HG02870 (cell line): ENCODE measurements around the gene RFX1.
A peak's percentile ranks its signal among the peaks of the same experiment; 100 is the strongest.
"Not testable (repeated sequence)": the region's sequence is repeated elsewhere in the genome, so short reads cannot be mapped to it uniquely, and the experiment has no call there.

Experiments used
- ATAC-seq: cut with Tn5 transposase; IDR thresholded peaks from one replicate; pipeline ENCODE4 v1.9.1; 2021; ENCODE audit warnings: mild to moderate bottlenecking, moderate library complexity; ENCODE audit not compliant: unreplicated experiment

Gene RFX1

DNA sequence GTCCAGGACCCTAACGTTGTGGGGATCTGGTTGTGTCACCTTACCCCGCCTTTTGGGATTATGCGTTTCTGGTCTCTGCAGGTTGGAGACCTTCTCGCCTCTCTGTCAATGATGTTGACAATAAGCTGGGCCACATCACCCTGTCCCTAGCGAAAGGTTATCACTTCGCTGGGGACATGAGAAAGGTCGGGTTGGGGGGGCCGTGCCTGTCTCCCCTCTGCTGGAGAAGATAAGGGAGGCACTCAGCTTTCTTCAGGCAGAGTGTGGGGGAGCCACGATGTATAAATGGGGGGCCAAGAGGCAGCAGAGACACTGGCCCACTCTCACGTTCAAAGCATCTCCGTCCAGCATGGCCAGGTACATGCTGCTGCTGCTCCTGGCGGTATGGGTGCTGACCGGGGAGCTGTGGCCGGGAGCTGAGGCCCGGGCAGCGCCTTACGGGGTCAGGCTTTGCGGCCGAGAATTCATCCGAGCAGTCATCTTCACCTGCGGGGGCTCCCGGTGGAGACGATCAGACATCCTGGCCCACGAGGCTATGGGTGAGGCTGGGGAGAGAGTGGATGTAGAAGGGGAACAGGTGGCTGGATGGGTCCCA is 21.8 kb upstream of the RFX1 start, which contains the start of gene RLN3:
TSS of gene RLN3 (plus strand) at position 293 of the 595 bp plus-strand sequence. CDS start at position 350, 57 bp downstream.
- ATAC-seq: no peak

DNA sequence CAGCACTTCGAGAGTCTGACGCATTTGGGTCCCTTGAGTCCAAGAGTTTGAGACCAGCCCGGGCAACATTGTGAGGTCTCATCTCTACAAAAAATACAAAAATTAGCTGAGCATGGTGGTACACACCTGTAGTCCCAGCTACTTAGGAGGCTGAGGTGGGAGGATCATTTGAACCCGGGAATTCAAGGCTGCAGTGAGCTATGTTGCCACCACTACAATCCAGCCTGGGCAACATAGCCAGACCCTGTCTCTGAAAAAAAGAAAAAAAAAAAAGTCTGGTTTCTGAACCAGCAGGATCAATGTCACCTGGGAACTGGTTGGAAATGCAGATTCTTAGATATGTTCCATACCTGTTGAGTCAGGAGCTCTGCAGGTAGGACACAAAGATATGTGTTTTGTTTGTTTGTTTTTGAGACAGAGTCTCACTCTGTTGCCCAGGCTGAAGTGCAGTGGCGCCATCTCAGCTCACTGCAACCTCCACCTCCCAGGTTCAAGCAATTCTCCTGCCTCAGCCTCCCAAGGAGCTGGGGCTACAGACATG is 20.6 kb upstream of the RFX1 start:
- not testable (repeated sequence) for ATAC-seq

- ATAC-seq: no peak
Measured at GRCh38 chr19:14023404-14024235, 17.5 kb upstream of the RFX1 start.

DNA sequence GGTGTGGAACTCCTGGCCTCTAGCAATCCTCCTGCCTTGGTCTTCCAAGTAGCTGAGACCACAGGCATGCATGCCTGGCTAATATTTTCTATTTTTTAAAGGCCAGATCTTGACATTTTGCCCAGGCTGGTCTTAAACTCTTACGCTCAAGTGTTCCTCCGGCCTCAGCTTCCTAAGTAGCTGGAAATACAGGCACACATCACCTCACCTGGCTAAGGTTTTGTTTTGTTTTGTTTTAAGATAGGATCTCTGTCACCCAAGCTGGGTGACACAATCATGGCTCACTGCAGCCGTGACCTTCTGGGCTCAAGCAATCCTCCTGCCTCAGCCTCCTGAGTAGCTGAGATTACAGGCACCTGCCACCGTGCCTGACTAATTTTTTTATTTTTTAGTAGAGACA is 16.3 kb upstream of the RFX1 start:
- no peak for ATAC-seq

- ATAC-seq: no peak
Measured at GRCh38 chr19:14021474-14021873, 15.4 kb upstream of the RFX1 start.

- ATAC-seq: not testable (repeated sequence)
Measured at GRCh38 chr19:14019739-14020138, 13.6 kb upstream of the RFX1 start.

GRCh38 chr19:14019100-14019499 is 13.0 kb upstream of the RFX1 start:
- no peak for ATAC-seq

DNA sequence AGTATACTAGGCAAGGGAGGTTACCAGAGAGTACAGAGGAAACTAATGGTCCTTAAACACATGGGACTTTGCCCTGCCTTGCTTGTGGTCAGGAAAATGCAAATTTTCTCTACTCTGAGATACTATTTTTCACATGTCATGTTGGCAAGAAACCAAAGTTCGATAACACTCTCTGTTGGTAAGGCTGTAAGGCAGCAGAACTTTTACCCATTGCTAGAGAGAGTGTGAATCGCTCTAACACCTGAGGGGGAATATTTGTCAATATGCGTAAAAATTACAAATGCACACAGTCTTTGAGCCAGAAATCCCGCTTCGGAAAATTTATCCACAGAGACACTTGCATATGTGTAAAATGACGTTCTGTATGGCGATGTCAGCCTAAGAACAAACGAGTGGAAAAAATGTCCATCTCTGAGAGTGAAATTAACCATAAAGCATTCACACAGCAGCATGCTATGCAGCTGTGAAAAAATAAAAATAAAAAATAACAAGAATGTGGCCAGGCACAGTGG is 9.5 kb upstream of the RFX1 start:
- peak; percentile 80 for ATAC-seq

- no peak for ATAC-seq
Measured at GRCh38 chr19:14012378-14012915, 6.3 kb upstream of the RFX1 start.

- ATAC-seq: peak; percentile 24
Measured at GRCh38 chr19:14006766-14007562, 844 bp upstream of the RFX1 start.

- ATAC-seq: no peak
Measured at GRCh38 chr19:14005349-14006084, 603 bp downstream of the RFX1 start.

DNA sequence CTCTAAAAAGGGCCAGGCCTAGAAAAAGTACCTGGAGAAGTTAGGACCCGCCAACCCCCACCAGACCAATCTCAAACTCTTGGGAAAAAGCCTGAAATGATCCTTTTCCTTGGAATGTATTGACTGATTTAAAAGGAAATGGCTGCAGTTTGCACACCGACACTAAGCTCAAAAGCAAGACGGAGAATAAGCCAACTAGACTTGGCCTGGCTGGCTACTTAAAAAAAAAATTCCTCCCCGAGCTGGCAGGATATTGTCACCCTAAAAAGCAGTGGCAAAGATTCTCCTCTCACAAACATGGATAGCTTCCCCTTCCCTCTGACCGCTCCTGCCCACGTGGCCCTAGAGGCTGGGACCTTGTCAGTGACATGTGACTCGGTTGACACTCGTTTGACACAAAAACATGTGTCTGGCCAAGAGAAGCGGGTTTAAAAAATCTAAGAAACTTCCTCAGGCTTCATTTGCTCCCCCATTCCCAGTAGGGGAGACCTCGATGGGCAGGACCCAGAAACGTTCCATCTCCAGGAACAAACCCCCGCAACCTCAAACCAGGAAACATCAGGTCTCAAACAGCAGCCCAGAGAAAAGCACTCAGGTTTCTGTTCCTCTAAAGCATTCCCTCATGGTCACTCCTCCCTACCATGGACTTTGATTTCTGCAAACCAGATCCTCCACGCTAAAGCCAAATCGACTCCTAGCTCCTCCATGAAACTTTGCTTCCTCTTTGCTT is 1.3 kb downstream of the RFX1 start:
- no peak for ATAC-seq

- ATAC-seq: no peak
Measured at GRCh38 chr19:14003251-14004055, 2.7 kb downstream of the RFX1 start.

DNA sequence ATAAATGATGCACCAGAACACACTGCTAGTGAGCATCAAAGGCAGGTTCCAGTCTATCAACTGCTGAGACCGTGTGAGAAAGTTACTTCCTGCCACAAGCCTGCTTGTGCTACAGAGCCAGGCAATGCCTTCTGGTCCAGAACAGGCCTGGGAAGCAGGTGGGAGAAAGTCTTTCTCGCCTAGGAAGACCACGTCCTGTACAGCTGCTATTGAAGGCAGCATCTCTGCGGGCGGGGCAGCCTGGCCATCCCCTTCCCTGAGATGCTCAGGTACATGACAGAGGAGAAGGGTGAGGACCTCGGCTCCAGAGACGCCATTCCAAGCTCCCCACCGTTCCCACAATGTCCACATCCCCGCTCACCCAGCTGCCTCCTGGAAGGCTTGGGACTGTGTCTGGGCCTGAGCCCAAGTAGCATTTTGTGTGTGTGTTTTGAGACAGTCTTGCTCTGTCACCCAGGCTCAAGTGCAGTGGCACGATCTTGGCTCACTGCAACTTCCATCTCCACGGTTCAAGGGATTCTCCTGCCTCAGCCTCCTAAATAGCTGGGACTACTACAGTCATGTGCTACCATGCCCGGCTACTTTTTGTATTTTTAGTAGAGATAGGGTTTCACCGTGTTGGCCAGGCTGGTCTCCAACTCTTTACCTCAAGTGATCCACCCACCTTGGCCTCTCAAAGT is 3.4 kb downstream of the RFX1 start:
- ATAC-seq: no peak

GRCh38 chr19:14000691-14001375 is 5.3 kb downstream of the RFX1 start:
- no peak for ATAC-seq

DNA sequence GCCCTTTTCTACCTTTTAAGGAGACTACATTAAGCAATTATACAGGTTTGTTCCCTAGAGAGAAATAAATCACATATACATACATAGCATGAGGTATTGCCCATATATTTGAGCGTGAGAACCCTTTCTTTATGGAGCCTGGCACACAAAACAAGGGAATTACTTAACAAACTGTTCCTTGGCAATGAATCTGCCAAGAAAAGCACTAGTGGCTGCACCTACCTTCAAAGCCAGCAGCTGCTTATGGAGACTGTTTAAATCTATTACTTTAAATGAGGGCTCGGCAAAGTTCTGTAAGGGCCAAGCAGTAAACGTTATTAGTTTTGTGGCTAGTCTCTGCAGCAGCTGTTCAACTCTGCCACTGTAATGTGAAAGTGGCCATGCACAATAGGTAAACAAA is 7.0 kb downstream of the RFX1 start:
- no peak for ATAC-seq

DNA sequence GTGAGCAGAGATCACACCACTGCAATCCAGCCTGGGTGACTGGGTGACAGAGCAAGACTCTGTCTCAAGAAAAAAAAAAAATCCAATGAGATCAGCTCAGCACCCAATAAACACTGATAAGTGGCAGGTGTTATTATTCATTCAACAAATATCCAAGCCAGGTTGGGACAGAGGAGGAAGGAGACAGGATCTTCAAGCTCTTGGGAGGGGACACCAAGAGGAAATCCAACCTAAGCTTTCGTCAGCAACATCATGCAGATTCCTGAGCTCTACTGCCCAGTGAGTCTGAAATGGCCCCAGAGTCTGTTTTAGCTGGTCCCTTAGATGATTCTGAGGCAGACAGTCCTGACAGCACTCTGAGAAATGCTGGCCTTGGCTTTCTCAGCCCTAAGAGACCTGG is 7.7 kb downstream of the RFX1 start:
- no peak for ATAC-seq

DNA sequence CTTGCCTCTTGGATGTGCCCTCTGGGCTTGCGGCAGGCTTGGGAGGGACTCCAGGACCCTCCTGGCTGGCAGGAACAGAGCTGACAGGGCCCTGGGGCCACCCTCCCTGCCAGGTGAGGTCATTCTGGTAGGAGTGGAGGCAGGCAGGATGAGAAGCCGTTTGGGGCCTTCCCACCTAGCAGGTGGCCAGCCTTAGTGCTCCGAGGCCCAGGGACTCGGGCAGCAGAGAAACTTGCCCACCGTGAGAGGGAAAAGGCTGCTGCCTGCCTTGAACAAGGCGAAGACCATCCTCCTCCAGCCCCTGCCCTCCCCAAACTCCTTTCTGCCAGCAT is 8.5 kb downstream of the RFX1 start:
- ATAC-seq: no peak
